Choroid plexus epithelial cell (primary cell): ENCODE results near the gene SH3TC1.

Source experiments
- DNase-seq: peaks from one replicate; pipeline ENCODE4 v3.0.0-alpha.2; 2010; ENCODE audit warnings: low read depth
- H3K4me3 ChIP-seq: 2 replicates; pipeline ENCODE4 v1.5.1; 2011; ENCODE audit warnings: low read depth, mild to moderate bottlenecking, control low read depth, low read length, moderate library complexity
- TF ChIP-seq, protein P1 (sequence below): conservative IDR thresholded peaks from 2 replicates; pipeline ENCODE4 v1.5.1; 2011; ENCODE audit warnings: low read depth, mild to moderate bottlenecking, control low read depth, inconsistent platforms, low read length, moderate library complexity

Gene SH3TC1

DNA sequence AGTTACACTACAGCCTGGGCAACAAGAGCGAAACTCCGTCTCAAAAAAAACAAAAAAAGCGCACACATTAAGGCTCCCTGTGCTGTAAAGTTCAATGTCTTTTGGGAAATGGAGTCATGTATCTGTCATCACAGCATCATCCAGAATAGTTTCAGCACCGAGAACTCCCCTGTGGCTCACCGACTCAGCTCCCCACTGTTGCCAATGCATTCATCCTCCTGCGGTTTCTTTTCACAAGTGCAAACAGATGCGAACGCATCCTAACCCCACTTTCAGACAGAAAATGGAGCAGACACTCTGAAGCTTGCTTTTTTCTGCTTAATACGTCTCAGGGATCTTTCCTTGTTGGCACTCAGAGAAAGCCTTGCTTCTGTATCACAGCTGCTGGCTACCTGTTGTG is 13.8 kb upstream of the SH3TC1 start:
- DNase-seq: peak; percentile 98
- H3K4me3 ChIP-seq: no peak overlapping the region
- TF ChIP-seq, protein P1, sequence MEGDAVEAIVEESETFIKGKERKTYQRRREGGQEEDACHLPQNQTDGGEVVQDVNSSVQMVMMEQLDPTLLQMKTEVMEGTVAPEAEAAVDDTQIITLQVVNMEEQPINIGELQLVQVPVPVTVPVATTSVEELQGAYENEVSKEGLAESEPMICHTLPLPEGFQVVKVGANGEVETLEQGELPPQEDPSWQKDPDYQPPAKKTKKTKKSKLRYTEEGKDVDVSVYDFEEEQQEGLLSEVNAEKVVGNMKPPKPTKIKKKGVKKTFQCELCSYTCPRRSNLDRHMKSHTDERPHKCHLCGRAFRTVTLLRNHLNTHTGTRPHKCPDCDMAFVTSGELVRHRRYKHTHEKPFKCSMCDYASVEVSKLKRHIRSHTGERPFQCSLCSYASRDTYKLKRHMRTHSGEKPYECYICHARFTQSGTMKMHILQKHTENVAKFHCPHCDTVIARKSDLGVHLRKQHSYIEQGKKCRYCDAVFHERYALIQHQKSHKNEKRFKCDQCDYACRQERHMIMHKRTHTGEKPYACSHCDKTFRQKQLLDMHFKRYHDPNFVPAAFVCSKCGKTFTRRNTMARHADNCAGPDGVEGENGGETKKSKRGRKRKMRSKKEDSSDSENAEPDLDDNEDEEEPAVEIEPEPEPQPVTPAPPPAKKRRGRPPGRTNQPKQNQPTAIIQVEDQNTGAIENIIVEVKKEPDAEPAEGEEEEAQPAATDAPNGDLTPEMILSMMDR: no peak

DNA sequence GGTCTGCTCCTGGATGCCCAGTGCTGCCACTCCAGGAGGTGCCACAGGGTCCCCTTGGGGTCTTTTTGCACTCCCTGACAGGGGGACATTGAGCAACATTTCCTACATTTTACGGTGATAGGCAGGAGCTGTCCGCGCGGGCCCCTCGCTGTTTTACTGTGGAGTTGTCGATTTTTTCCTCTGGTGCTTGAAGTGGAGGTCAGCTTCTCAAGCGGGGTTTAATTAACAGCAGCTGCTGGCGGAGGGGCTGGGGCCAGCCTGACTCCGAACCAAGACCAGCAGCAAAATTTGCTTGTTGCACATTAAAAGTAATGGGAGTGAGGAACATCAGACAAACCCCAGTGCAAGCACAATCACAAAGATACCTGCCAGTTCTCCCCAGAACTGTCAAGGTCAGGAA is 13.2 kb upstream of the SH3TC1 start:
- H3K4me3 ChIP-seq: no peak overlapping the region
- TF ChIP-seq, protein P1: no peak
- DNase-seq: peak; percentile 69

DNA sequence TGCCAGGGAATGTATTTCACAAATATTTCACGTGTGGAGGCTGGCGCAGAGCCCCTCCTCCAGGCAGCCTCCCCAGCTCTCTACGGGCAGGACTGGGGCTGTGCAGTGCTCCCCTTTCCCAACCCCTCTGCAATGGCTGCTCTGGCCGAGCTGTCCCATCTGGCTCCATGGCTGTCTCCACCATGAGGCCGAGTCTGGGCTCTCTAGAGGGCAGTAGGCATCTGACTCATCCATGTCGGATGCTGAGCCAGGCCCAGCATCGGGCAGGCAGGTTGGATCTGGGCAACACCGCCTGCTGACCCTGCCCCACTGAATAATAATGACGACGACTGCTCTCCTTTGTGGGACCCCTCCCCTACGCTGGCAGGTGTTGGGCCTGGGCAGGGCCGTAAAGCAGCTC is 11.0 kb upstream of the SH3TC1 start:
- no peak for DNase-seq
- TF ChIP-seq, protein P1: no peak
- H3K4me3 ChIP-seq: no peak overlapping the region

GRCh38 chr4:8188743-8189550 is 10.1 kb upstream of the SH3TC1 start:
- no peak overlapping the region for H3K4me3 ChIP-seq
- DNase-seq: no peak
- TF ChIP-seq, protein P1: no peak

GRCh38 chr4:8189551-8190466 is 9.3 kb upstream of the SH3TC1 start:
- H3K4me3 ChIP-seq: no peak overlapping the region
- DNase-seq: no peak
- TF ChIP-seq, protein P1: no peak

- no peak overlapping the region for H3K4me3 ChIP-seq
- TF ChIP-seq, protein P1: no peak
- DNase-seq: peak; percentile 91
Measured at GRCh38 chr4:8191136-8191747, 7.8 kb upstream of the SH3TC1 start.
